Measurements from ENCODE around the gene ERCC8. TPM values are rescaled to one million over a fixed set of nuclear protein-coding genes. Genes with fewer than 3 reads are reported as not detected.

The ERCC8 gene
- total and polyA plus RNA-seq, 2 of the 13 experiments (the other 11 are each of a cell fraction or from before 2014, with no cell fraction given), result 24.4 to 35.2 TPM

DNA sequence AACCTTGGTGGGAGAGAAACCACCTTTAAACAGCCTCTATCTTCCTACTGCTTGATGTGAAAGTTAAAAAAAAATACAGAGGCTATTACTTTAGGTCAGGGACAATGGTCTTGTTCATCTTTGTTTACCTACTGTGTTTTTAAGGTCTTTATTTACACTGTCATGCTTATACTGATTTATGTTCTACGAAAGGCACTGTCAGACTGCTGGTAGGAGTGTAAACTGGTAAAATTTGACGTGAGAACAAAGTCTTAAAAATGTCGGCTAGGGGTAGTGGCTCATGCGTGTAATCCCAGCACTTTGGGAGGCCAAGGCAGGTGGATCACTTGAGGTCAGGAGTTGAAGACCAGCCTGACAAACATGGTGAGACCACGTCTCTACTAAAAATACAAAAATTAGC is 58.7 kb downstream of the ERCC8 start (continued):
- TF ChIP-seq SNRNP70 (IDR thresholded peaks at IDR 0.05; ENCODE audit: low read depth, low read length) (no peak), BCL6 (CRISPR knock-in tag; IDR thresholded peaks at IDR 0.05) (peak; percentile 90), ZNF703 (CRISPR knock-in tag; IDR thresholded peaks at IDR 0.05; ENCODE audit: borderline replicate concordance) (no peak), ZNF317 (CRISPR knock-in tag; IDR thresholded peaks at IDR 0.05) (no peak), NR3C1 (CRISPR knock-in tag; IDR thresholded peaks at IDR 0.05) (no peak), FOXA1 (IDR thresholded peaks at IDR 0.05) (peak; percentile 79), FOXA1 (CRISPR knock-in tag; IDR thresholded peaks at IDR 0.05) (peak; percentile 81), PPARG (CRISPR knock-in tag; conservative IDR thresholded peaks at IDR 0.05) (peak; percentile 49; the same call in 1 of the 2 replicates), ZMAT3 (CRISPR knock-in tag; conservative IDR thresholded peaks at IDR 0.05) (no peak), GATAD2A (CRISPR knock-in tag; IDR thresholded peaks at IDR 0.05) (peak; percentile 79), ZNF562 (CRISPR knock-in tag; IDR thresholded peaks at IDR 0.05; ENCODE audit: borderline replicate concordance) (no peak), NR2F6 (IDR thresholded peaks at IDR 0.05) (peak; percentile 71), NR2F6 (CRISPR knock-in tag; IDR thresholded peaks at IDR 0.05) (no peak), EP300 (IDR thresholded peaks at IDR 0.05; ENCODE audit: low read depth in 2 of 2, low read length in 2 of 2) (peak in 1 of 2 experiments; percentile 53; a peak in 2 of 4 replicates), EP300 (CRISPR knock-in tag; IDR thresholded peaks at IDR 0.05; ENCODE audit: borderline replicate concordance) (no peak), SALL1 (CRISPR knock-in tag; IDR thresholded peaks at IDR 0.05) (peak; percentile 59; the same call in 1 of the 2 replicates), HES4 (CRISPR knock-in tag; IDR thresholded peaks at IDR 0.05; ENCODE audit: borderline replicate concordance) (no peak), ZNF672 (CRISPR knock-in tag; IDR thresholded peaks at IDR 0.05) (no peak), ZNF556 (CRISPR knock-in tag; IDR thresholded peaks at IDR 0.05; ENCODE audit: borderline replicate concordance) (no peak), HOXA9 (CRISPR knock-in tag; IDR thresholded peaks at IDR 0.05; ENCODE audit: borderline replicate concordance) (peak; percentile 97), SAP130 (CRISPR knock-in tag; IDR thresholded peaks at IDR 0.05; ENCODE audit: low read depth) (peak; percentile 55), FOXK1 (CRISPR knock-in tag; IDR thresholded peaks at IDR 0.05; ENCODE audit: borderline replicate concordance, low read depth) (no peak), JUNB (CRISPR knock-in tag; IDR thresholded peaks at IDR 0.05; ENCODE audit: borderline replicate concordance) (no peak), U2AF1 (optimal IDR thresholded peaks at IDR 0.05; ENCODE audit: low read depth, low read length) (no peak), NCOR1 (IDR thresholded peaks at IDR 0.05; ENCODE audit: borderline replicate concordance, low read length) (no peak; the same call in 1 of the 2 replicates), RARA (CRISPR knock-in tag; IDR thresholded peaks at IDR 0.05) (peak; percentile 76), MTA3 (CRISPR knock-in tag; IDR thresholded peaks at IDR 0.05) (no peak), CAMTA2 (CRISPR knock-in tag; IDR thresholded peaks at IDR 0.05; ENCODE audit: borderline replicate concordance) (no peak)
- TF ChIP-seq, protein P1, sequence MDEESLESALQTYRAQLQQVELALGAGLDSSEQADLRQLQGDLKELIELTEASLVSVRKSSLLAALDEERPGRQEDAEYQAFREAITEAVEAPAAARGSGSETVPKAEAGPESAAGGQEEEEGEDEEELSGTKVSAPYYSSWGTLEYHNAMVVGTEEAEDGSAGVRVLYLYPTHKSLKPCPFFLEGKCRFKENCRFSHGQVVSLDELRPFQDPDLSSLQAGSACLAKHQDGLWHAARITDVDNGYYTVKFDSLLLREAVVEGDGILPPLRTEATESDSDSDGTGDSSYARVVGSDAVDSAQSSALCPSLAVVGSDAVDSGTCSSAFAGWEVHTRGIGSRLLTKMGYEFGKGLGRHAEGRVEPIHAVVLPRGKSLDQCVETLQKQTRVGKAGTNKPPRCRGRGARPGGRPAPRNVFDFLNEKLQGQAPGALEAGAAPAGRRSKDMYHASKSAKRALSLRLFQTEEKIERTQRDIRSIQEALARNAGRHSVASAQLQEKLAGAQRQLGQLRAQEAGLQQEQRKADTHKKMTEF (CRISPR knock-in tag; IDR thresholded peaks at IDR 0.05), result peak; percentile 36; the same call in 1 of the 2 replicates
- TF ChIP-seq, protein P2, sequence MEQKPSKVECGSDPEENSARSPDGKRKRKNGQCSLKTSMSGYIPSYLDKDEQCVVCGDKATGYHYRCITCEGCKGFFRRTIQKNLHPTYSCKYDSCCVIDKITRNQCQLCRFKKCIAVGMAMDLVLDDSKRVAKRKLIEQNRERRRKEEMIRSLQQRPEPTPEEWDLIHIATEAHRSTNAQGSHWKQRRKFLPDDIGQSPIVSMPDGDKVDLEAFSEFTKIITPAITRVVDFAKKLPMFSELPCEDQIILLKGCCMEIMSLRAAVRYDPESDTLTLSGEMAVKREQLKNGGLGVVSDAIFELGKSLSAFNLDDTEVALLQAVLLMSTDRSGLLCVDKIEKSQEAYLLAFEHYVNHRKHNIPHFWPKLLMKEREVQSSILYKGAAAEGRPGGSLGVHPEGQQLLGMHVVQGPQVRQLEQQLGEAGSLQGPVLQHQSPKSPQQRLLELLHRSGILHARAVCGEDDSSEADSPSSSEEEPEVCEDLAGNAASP (CRISPR knock-in tag; IDR thresholded peaks at IDR 0.05; ENCODE audit: borderline replicate concordance), result peak; percentile 68; the same call in 1 of the 2 replicates
- TF ChIP-seq, protein P3, sequence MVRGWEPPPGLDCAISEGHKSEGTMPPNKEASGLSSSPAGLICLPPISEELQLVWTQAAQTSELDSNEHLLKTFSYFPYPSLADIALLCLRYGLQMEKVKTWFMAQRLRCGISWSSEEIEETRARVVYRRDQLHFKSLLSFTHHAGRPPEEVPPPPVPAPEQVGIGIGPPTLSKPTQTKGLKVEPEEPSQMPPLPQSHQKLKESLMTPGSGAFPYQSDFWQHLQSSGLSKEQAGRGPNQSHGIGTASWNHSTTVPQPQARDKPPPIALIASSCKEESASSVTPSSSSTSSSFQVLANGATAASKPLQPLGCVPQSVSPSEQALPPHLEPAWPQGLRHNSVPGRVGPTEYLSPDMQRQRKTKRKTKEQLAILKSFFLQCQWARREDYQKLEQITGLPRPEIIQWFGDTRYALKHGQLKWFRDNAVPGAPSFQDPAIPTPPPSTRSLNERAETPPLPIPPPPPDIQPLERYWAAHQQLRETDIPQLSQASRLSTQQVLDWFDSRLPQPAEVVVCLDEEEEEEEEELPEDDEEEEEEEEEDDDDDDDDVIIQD (CRISPR knock-in tag; IDR thresholded peaks at IDR 0.05; ENCODE audit: low read depth), result peak; percentile 90
